GF-D8 (cell line): ENCODE results near the gene GRIK4.

Experiments used
- DNase-seq: peaks from one replicate; lab custom pipeline; 2025; lab: John Stamatoyannopoulos, UW

GRIK4 gene

DNA sequence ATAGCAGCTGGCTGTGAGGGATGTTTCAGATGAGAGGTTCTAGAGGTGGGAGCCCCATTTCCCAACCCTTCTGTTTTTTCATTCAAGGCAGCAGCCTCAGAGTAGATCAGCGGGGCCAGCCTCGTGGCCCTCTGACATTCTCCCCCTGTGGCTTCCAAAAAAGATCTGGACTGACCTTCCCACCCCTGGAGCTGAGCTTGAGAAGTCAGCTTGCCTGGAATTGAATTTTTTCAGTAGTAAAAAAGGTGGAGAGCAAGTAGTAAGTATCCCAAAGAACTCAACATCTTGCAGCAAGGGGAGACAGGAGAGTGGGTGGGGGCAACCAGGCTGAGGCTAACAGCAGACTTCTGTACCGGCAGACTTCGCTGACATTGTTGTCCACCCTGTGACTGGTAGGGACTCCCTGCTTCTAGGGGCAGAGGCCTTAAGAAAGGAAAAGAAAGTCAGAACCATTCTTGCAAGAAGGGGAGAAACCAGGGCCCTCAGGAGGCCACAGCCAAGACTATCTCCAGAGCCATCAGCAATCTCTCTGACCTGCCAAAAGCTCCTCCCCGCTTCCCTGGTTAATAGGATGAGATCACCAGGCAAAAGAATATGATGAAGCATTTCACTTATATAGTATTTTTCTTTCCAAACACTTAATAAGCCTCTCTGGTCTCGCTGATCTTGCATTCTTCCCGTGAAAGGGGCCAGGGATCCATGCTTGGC is 2.0 kb upstream of the GRIK4 start:
- DNase-seq, result no peak

DNA sequence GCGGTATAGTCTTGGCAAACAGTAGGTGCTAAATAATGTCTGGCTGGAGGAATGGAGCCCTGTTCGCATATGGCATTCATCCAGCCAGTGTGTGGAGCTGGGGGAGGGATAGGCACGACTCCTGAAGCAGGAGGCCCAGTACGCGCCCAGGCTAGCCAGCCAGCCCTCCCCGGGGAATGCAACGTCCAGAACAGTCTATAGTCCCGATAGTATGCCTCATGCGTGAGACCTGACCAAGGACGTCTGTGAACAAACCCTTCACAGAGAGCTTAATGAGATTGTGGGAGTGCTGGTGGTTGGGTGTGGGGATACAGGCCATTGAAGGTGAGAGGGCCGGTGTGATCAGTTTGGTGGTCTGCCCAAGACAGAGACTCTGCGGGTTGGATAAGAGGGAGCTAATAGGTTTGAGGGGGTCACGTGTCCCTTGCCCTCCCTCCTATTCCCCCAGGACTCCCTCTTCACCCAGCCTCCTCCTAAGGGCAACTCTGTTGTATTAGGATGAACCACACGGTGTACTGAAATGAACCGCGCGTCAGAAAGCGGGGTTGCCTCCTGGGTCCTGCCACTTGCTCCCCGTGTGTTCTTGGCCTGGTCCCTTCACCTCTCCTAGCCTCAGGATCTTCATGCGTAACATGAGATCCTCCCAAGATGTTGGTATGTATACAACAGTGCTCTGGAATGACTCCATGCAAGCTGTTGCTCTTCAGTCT is 987 bp upstream of the GRIK4 start:
- no peak for DNase-seq

DNA sequence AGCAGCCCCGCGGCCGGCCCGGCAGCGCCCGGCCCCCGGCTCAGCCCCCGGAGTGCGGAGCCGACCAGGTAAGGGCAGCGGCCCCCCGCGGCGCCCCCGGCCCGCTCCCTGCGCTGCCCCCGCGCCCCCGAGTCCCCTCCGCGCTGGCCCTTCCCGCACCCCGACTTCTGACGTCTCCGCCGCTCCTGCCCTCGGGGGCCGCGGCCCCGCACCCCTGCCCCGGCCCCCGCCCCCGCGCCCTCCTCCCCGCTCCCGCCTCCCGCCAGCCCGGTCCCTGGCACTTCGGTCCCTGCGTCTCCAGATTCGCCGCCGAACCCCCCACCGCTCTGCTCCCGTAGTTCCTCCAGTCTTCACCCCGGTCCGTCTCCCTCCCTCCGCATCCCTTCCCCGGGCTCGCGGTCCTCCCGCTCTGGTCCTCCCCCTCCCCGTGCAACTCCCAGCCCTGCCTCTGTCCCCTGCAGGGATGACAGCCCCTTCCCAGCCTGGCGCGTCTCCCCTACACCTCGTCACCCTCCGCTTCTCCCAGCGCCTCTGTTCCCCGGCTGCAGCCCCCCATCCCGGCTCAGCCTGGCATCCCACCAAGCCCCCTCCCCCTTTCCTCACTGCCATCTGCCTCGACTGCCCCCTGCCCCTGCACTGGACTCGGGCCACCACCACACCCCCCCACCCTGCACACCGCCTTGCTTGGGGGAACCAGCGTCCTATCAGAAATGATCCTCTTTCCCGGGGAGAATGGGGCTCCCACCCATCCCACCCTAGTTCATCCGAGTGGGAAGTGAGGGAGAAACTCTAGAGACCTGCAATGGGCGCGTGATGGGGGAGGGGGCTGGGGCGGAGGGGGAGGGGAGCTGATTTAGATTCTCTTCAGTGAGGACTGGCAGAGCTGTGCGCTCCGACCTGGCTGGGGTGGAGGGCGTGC is 531 bp downstream of the GRIK4 start:
- DNase-seq, result no peak

DNA sequence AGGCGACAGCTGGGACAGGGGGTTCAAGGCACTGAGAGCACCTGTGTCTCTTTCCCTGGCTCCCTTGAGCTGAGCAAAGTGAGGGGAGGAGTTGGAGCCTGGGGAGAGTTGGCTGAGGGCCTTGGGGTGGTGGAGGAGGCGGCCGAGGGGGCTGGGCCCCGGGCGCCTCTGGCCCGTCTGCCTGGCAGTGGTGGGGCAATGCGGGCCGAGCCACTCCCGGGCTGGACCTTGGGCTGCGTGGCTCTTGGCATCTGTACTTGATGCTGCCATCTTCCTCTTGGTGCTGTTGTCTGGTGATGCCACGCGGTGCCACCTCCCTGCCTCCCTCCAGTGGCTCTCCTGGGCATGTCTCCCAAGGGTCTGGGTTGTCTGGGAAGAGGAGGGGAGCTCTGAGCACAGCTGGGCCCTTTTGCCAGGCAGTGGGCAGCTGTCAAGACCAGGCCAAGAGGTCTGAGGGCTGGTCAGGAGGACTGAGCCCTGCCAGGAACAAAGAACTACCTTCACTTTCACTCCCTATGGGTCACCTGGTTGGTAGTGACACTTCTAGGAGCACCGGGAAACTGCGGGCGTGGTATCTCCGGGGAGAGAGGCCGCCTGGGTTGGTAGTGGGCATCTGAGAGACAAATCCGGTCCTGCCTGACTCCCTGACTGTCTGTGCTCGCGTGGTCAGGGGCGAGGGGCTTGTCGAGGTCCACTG is 1.3 kb downstream of the GRIK4 start:
- DNase-seq, result no peak

DNA sequence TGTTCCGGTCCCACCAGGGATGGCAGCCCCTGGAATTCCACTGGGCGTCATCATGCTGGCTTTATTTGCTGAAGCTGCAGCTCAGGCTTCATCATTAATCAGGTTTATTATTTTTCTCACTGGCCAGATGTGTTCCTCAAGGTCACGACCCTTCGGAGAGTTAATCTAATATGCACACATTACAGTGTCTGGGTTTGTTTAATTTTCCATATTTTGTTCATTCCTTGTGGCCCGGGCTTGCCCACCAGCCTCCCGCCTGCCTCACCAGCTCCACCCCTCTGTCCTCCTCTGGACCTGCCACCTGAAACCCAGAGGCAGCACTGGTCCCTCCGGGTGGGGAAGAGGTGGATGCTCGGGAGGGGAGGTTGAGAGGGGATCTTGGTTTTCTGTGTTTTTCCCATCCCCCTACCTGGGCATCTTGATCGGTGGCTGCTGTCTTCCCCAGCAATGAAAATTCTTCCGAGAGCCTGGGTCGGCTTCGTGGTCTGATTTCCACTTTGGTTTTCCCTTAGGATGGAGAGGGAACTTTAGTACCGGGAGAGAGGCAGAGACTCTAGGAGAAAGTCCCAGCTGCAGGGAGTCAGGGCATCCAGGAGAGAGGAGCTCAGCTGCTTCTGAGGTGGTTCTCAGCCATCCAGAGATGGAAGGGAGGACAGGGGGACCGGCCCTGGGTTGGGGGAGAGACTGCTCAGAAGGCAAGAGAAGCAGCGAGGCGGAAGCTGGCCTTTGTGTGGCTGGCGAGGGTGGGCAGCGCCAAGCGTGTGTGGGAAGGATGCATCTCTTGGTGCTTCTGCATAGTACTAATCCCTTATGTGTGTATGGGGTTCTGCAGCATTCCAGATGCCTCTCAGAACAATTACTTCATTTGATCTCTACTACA is 2.1 kb downstream of the GRIK4 start:
- DNase-seq, result no peak

DNA sequence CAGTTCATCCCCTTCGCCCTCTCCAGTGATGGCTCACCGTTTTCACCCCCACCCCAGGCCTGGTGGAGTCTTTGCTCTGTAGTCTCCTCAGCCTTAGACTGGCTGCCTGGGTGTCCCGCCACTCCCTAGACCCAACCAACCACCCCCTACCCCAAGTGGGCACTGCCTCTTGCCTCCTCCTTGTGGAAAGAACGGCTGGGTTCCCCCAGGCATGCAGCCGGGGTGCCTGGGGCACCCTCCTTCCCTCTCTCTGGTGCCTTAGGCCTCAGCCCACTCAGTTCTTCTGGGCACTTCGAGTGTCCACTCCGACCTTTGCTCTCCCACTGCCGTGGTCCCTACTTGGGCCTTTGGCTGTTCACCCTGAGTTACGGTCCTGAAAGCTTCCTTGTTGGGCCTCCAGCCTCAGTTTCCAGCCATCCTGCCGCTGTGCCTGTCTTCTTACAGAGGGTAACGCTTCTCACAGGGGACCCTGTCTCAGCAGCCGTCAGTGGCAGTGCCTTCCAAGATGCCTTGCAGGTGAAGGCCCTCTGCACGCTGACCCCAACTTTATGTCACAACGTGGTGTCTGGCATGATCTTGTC is 3.1 kb downstream of the GRIK4 start:
- DNase-seq, result no peak

DNA sequence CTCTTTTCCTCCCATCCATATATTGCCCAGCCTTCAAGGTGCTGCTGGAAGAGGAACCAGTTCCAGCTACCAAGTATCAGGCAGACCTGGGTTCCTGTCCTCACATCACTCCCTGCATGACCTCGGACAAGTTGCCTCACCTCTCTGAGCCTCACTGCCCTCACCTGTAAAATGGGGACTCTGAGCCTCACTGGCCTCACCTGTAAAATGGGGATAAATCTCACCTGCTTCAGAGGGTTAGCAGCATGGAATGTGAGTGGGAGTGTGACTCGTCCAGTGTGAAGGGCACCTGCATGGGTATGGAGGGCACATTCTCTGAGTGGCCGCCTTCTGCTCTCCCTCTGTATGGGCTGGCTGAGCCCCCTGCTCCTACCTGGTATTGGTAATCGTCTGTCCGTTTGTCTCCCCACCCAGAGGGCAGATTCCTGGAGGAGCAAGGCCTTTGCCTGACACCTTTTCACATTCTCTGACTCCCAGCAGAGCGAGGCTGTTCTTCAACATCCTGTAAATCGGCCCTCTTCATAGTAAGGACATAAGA is 3.7 kb downstream of the GRIK4 start:
- no peak for DNase-seq

DNA sequence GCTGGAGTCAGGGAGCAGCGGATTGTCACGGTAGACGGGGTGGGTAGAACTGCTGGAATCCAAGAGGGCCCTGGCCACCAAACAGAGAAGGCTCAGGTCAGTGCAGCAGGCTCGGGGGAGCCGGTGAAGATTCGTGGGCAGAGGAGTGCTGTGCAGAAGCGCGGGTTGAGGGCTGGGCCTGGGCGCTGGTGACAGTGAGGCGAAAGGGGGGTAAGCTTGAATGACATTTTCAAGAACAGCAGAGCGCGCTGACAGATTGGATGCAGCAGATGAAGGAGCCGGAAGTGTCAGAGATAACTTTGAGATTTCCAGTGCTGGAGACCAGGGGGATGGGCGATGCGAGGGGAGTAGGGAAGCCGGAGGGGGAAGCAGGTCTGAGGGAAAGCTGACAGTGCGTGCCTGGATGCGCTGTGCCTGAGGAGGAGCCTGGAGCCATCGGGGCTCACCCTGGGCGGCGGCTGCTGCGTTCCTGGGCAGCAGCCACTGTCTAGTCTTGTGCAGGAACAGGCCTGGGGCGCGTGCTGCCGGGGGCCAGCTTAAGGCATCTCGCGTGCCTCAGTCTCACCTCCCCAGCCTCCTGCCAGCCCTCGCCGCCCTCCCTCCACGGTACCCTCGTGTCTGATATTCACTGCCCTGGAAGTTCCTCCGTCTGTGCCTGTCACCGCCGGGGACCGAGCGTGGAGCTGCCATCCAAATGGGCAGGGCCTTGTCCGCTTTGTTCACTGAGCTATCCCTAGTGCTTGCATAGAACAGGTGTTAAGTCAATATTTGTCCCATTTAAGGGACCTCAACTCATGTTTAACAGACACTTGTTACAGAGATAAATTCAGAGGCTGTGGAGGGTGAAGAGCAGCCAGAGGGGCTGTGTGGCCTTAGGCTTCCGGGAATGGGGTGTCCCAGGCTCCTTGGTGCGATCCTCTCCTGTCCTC is 5.2 kb downstream of the GRIK4 start:
- DNase-seq, result no peak

DNA sequence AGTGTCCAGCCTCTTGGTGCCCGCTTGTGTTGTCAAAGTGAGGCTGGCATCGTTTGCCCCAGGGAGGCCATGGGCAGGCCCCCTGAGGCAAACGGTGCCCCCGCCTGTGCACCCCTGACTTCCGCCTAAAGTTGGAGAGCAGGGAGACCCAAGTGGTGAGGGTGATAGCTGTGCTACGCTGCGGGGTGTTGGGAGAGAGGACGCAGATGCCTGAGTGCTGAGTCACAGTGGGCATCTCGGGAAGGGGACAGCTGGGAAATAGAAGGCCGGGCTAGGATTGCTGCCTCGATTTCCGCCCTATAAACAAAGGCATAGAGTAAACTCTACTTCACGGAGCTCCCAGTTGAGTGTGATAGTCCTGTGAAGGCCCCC is 5.8 kb downstream of the GRIK4 start:
- no peak for DNase-seq

DNA sequence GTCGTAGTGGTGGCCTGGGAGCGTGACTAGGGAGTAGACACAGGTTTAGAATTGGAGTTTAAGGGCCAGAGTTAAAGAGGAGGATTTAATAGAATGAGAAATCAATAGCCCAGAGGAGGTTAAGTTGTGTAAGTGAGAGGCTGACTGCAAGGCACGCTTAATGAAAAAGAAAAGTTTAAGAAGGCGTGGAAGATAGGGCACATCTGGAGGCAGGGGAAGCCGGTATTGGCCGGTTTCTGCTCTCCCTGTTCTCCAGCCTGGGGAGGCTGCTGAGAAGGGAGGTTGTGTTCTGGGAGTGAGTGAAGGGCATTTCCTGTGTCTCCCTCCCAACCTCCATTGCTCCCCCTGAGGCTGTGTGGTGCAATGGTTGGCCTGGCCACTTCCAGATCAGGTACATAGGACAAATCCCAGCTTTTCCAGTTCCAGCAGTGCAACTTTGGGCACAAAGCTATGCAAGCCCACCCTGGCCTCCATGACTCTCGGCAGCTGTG is 6.3 kb downstream of the GRIK4 start:
- DNase-seq, result no peak

DNA sequence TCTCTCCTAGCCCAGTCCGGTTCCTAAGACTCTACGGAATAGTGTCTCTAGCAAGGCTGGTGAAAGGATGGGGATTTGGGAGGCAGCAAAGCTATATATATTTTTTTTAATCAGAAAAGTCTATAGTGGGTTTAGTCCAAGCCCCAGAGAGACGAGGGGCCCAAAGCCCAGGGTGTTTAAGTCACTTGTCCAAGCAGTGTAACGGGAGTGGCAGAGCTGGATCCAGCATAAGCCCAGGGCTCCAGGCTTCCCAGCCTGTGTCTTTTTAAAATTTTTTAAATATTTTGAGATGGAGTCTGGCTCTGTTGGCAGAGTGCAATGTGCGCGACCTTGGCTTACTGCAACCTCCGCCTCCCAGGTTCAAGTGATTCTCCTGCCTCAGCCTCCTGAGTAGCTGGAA is 6.8 kb downstream of the GRIK4 start:
- DNase-seq, result no peak

DNA sequence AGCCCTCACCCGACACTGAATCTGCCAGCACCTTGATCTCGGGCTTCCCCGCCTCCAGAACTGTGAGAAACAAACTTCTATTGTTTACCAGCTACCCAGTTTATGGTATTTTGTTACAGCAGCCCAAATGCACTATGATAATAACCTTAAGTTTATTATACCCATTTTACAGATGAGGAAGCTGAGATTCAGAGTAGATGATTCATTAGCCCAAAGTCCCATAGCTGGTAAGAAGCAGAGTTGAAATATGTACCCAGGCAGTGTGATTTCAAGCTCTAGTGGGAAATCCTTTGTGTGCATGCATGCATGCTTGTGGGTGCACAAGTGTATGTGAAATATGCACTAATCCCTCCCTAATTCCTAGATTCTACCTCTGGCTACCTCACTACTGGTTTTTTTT is 7.9 kb downstream of the GRIK4 start:
- DNase-seq, result no peak

DNA sequence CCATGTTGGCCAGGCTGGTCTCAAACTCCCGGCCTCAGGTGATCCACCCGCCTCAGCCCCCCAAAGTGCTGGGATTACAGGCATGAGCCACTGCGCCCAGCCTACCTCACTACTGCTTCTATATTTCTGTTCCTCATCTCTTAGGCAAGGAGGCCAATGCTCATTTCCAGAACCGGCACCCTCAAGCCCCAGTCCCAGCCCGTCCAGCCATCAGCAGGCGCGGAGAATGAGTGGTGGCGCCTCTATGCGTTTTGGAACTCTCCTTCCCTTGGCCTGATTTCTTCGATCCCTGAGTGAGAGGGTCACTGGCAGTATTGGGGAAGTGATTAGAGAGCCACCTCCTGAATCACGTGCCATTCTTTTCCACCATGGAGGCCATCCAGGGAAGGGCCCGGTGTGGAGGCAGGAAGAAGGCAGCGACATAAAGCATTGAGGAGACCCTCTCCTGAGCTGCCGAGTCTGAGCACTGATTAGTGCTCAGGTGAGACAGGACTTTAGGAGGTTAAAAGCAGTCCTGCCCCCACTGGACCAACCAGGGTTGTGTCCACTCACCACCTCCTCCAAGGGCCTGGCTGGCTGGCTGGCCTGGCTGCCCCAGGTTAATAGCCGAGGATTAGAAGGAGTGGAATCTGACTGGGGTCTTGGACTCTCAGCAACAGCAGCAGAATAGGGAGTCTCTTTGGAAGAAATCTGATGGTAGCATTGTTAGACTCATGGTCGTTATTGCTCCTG is 8.7 kb downstream of the GRIK4 start:
- no peak for DNase-seq

DNA sequence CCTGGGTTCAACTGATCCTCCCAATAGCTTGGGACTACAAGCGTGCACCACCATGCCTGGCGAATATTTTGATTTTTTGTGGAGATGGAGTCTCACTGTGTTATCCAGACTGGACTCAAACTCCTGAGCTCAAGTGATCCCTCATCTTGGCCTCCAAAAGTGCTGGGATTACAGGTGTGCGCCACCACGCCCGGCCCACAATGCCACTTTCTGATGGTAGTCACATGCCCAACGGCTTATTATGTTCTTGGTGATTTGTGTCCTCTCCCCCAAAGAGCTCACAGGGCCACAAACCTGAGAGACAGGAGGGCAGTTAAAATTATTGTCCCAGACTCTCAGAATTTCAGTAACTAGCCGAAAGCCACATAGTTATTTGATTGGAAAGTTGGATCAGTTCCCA is 9.6 kb downstream of the GRIK4 start:
- no peak for DNase-seq

DNA sequence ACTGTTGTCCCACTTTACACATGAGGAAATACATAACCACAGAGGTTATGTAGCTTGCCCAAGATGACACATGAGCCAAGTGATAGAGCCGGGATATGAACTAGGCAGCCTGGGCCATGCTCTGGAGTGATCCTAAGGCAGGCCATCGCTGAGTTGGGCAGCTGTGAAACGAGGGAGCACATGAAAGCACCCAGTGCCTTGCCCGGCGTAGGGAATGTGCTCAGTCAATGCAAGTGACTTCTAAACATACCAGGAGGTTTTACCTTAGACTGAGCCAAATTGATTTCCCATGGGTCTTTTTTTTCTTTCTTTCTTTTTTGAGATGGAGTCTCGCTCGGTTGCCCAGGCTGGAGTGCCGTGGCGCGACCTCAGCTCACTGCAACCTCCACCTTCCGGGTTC is 10.5 kb downstream of the GRIK4 start:
- DNase-seq, result no peak

DNA sequence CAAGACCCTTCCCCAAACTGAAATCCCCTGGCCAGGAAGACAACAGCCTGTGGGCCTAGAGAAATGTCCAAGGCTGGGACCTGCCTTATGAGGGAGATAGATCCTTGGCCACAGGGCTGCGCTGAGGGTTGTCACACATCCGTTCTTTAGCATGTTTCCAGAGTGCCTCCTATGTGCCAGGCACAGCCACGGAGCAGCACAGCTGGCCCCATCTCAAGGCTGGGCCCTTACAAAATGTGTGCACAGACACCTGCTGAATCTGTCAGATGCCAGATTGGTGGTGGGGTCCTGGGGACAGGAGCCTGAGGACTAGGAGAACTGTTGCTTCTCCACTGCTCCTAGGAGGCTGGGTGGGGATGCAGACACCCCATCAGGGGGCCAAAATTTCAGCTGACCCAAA is 11.2 kb downstream of the GRIK4 start:
- DNase-seq, result no peak

DNA sequence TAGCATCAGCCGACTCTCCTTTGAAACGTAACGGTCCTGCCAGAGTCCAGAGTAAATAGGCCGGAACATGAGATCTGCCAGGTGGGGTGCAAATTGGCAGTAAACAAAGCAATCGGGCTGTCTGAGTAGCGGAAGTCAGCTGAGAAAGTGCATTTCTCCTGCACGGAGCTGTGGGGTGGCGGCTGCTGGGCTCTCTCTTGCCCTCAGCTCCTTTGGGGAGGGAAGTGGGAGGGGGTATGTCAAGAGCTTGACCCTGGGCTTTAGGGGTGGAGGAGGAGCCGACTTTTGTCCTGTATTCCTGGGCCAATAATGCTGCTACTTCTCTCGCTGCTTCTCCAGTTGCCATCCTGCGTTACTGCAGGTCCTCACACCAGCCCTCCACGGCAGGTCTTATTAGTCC is 11.6 kb downstream of the GRIK4 start:
- no peak for DNase-seq

DNA sequence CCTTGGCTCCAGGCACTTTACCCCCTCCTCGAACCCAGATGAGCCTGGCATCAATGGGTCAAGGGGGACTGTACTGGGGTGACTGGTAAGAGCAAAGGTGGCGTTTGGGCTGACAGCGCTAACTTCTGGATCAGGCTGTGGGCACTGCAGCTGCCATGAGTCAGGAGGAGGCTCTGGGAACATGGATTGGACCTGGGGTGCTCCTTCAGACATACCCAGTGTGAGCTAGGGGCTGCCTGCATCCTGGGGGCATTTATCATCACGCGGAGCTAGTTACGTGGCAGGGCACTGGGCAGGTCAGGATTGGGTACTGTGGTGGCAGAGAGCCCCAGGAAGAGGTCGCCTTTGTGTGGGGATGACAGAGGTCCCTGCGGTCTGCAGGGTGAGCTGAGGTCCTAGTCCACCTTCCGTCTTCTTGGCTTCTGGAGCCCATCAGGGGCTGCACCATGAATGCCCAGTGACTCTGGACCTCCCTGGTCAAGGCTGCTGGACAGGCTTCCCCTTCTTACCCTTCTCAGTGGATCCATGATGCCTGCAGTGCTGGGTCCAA is 13.1 kb downstream of the GRIK4 start:
- DNase-seq, result no peak
